Right renal cortex interstitium (tissue), 3 donors: ENCODE results near the gene SPACA9. TPM values are rescaled to one million over a fixed set of nuclear protein-coding genes. Genes with fewer than 3 reads are reported as not detected.

Source experiments
- DNase-seq, 3 donors: peaks; one replicate each; pipeline ENCODE4 v3.0.0-alpha.2; 2013; ENCODE audit warnings: low read depth in 3 of 3, low spot score in 2 of 3
- polyA plus RNA-seq, 3 donors: library from polyadenylated mRNA; unstranded; fragments of 120-200 nt; gene quantifications; one replicate each; pipeline ENCODE4 v1.2.1, GENCODE V29; 2013; ENCODE audit not compliant: insufficient read length in 3 of 3

SPACA9 gene
- polyA plus RNA-seq, 3 donors, result 8.4 to 9.3 (median 9.3) TPM

DNA sequence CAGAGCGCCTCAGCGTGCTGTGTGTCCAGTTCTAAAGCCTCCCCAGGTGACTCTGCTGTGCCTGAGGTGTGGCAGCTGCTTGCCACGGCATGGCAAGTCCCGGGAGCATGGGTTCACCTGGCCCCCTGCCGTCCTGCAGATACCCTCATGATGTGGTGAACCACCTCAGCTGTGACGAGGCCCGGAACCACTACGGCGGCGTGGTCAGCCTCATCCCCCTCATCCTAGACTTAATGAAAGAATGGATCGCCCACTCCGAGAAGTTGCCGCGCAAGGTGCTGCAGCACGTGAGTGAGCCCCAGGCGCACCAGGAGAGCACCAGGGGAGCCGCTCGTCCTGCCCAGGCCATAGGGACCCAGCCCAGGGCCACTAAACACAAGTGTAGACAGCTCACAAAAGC lies 9.5 kb downstream of the SPACA9 start:
- DNase-seq, result no peak

DNA sequence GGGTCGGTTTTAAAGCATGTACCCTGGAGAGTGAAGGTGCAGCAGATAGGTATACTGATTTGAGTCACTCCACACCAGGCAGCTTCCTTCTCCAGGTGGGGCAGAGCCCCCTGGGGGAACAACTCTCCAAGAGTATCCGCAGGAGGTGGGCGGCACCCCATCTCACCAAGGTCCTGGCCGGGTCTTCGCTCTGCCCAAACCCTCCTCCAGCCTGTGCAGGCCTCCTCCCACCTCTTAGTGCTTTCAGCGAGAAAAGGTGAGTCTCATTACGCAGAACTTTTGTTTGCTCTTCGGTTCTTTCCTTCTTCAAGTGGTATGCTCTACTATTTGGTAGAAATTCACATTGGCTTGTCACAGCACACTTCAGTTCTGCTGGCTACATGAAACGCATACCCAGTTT lies 13.7 kb downstream of the SPACA9 start:
- no peak for DNase-seq

- DNase-seq, result no peak
Observed at GRCh38 chr9:132894346-132894745, 15.6 kb downstream of the SPACA9 start.

- DNase-seq, result no peak
Observed at GRCh38 chr9:132894862-132895835, 16.5 kb downstream of the SPACA9 start.

- no peak for DNase-seq
Observed at GRCh38 chr9:132896264-132896663, 17.6 kb downstream of the SPACA9 start.

DNA sequence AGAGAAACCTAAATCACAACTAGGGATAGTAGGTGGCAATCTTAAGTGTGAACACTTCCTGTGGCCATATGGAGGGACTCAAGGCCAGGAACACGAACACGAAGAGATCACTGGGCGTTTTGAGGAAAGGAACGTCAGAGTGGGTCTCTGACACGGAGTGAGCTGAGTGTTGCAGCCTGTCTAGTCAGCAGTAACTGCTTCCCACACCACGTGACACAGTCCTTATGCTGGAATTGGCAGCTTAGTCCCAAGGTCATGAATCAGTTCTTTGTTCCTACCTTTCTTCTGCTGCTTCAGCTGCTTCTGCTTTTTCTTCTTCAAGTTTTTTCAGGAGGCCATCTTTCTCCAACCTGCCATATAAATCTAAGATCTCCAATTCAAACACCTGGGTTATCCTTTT lies 18.2 kb downstream of the SPACA9 start:
- DNase-seq, result no peak

DNA sequence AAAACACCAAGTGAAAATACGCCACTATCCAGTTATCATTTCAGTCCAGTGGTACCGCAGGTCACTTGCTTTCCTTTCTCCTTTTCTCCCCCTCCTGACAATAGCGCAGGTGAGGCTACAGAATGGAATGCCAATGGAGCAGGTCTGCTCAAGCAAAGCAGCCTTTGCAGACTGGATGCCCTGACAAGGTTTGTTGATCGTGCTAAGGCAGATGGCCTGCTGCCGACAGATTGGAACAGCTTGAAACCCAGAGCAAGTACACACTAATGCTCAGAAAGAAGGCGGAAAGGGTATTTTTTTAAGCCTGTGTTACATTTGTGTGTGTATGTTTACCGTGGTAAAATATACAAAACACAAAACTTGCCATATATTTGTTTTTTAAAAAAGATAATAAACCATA lies 19.4 kb downstream of the SPACA9 start:
- no peak for DNase-seq

DNA sequence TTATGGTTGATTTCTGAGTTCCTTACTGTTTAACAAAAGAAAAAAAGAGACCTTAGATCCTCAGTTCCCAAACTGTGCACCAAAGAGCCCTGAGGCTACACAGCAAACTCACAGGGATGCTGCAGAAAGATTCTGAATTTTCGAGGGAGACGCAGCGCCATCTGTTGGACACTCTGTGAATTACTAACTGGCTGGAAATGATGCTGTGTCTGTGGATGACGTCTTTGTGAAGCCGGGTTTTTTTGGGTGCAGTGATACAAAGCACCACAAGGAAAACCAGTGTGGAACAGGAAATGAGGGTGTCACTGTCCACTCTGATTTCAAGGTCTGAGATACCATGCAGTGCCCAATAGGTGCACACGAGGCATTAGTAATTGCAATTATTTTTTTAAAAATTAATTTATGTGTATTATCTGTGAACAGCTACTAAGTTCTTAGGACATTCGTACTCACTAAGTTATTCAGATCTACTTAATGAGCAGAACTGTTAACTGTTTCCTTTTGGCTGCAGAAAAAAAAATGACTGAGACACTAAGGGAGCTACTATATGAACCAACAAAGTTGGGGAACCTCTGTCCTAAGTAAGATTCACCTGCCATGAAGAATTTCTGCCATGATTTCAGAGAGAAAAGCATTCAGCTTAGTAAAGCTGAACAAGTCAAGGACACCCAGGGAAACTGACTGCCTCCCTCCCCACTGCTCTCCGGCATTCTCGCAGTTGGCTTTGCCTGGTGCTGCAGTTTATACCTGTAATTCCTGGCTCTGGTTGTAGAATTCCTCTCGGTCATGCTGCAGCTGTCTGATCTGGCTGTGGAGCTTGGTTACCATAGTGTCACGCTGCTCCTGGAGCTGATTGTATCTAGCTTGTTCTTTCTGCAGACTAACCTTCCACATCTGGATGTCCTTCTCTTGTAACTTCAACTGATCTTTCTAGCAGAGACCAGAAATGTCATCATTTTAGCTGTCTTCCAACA lies 23.4 kb downstream of the SPACA9 start:
- peak; percentile 65 to 74 (median 67) for DNase-seq

GRCh38 chr9:132903574-132904492 lies 25.1 kb downstream of the SPACA9 start:
- DNase-seq, result no peak

- DNase-seq, result no peak
Observed at GRCh38 chr9:132905726-132906125, 27.0 kb downstream of the SPACA9 start.

DNA sequence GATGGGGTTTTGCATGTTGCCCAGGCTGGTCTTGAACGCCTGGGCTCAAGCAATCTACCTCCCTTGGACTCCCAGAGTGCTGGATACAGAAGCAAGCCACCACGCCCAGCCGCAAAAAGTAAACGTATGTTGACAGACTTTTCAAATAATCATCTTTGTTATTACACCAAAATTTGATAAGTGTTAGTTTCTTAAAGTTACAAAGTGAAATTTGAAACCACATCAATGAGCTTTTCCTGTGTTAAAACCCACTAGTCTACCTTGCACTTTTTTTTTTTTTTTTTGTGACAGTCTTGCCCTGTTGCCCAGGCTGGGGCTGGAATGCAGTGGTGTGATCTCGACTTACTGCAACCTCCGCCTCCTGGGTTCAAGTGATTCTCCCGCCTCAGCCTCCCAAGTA lies 29.9 kb downstream of the SPACA9 start:
- DNase-seq, result no peak

DNA sequence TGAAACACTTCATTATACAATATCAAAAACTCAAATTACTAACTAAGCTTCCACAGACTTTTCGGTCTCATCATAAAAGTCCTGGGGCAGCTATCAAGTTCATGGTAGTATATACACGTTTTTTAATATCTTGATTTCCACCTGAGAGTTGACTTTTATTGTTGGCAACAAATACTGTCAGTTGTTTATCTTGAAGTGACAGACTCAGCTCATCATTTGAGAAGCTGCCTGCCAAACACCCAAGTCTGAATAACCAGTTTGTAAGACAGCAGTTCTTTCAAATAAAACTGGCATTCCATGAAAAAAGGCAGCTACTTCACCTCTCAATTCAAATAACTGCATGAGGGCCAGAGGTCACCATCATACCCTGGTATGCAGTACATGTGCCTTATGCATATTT lies 30.6 kb downstream of the SPACA9 start:
- DNase-seq, result no peak

- DNase-seq, result no peak
Observed at GRCh38 chr9:132910376-132910775, 31.7 kb downstream of the SPACA9 start.

GRCh38 chr9:132912131-132912530 lies 33.4 kb downstream of the SPACA9 start:
- no peak for DNase-seq

GRCh38 chr9:132914924-132915323 lies 36.2 kb downstream of the SPACA9 start:
- no peak for DNase-seq

DNA sequence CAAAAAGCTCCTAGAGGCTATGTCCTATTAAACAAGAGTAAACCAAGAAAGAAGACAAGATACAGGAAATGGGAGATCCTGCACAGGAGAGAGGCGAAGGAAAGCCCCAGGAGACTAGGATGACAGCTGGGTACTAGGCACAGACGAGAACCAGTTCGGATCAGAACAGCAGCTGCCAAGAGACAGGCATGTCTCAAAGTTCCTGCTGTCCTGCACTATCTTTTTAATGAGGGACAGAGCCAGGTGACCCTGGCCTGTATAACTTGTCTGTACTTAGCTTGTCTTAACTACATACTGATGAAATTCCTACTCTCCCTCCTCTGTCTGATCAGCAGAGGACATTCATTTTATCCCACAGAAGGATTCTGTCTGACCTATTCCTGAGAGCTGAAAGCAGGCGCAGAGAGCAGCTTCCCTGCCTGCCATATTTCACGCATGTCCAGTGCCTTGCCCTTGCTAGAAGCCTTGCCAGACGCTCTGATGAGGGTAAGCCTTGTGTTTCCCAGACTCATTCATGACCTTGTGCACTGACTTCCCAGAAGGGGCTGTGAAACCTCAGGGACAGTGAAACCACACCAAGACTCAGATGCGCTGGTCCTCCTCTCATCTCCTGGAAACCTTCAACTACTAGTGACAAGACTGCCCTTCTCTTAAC lies 41.0 kb downstream of the SPACA9 start:
- DNase-seq, result no peak

GRCh38 chr9:132923346-132923902 lies 44.7 kb downstream of the SPACA9 start:
- DNase-seq, result no peak

- DNase-seq, result no peak
Observed at GRCh38 chr9:132927704-132928103, 49.0 kb downstream of the SPACA9 start.

- DNase-seq, result no peak
Observed at GRCh38 chr9:132931178-132931735, 52.6 kb downstream of the SPACA9 start.
